HG02610 (cell line): ENCODE data around the gene TMEM59L.

Experiments
- ATAC-seq: cut with Tn5 transposase; IDR thresholded peaks from one replicate; pipeline ENCODE4 v1.9.1; 2021; ENCODE audit warnings: mild to moderate bottlenecking, moderate library complexity; ENCODE audit not compliant: unreplicated experiment

The TMEM59L gene

GRCh38 chr19:18608102-18608804, 4.4 kb upstream of the TMEM59L start:
- no peak for ATAC-seq

GRCh38 chr19:18608805-18609716, 3.6 kb upstream of the TMEM59L start:
- ATAC-seq, result no peak

GRCh38 chr19:18609717-18610051, 3.0 kb upstream of the TMEM59L start:
- no peak for ATAC-seq

GRCh38 chr19:18610245-18610555, 2.5 kb upstream of the TMEM59L start:
- no peak for ATAC-seq

- ATAC-seq, result no peak
Observed at GRCh38 chr19:18610556-18611326, 1.9 kb upstream of the TMEM59L start.

GRCh38 chr19:18611327-18612050, 1.2 kb upstream of the TMEM59L start:
- no peak for ATAC-seq

GRCh38 chr19:18612051-18612771, 459 bp upstream of the TMEM59L start:
- ATAC-seq, result no peak

GRCh38 chr19:18613589-18614234, 1.0 kb downstream of the TMEM59L start:
- ATAC-seq, result no peak

GRCh38 chr19:18616023-18616422, 3.4 kb downstream of the TMEM59L start:
- ATAC-seq, result no peak

- no peak for ATAC-seq
Observed at GRCh38 chr19:18617562-18617961, 4.9 kb downstream of the TMEM59L start.

GRCh38 chr19:18618236-18618635, 5.6 kb downstream of the TMEM59L start:
- no peak for ATAC-seq

GRCh38 chr19:18620311-18620710, 7.6 kb downstream of the TMEM59L start:
- ATAC-seq, result no peak

GRCh38 chr19:18620902-18621301, 8.2 kb downstream of the TMEM59L start:
- no peak for ATAC-seq

- no peak for ATAC-seq
Observed at GRCh38 chr19:18626906-18627305, 14.2 kb downstream of the TMEM59L start.

- no peak for ATAC-seq
Observed at GRCh38 chr19:18629166-18630088, 16.8 kb downstream of the TMEM59L start.

- ATAC-seq, result no peak
Observed at GRCh38 chr19:18633321-18633720, 20.7 kb downstream of the TMEM59L start.

- no peak for ATAC-seq
Observed at GRCh38 chr19:18634612-18635297, 22.1 kb downstream of the TMEM59L start.

GRCh38 chr19:18635831-18636182, 23.1 kb downstream of the TMEM59L start:
- ATAC-seq, result no peak
